HG02981 (cell line): ENCODE results near the gene OR10C1.

Source experiments
- ATAC-seq: cut with Tn5 transposase; IDR thresholded peaks from one replicate; pipeline ENCODE4 v1.9.1; 2021; ENCODE audit warnings: mild to moderate bottlenecking, moderate library complexity; ENCODE audit not compliant: unreplicated experiment

Gene OR10C1

DNA sequence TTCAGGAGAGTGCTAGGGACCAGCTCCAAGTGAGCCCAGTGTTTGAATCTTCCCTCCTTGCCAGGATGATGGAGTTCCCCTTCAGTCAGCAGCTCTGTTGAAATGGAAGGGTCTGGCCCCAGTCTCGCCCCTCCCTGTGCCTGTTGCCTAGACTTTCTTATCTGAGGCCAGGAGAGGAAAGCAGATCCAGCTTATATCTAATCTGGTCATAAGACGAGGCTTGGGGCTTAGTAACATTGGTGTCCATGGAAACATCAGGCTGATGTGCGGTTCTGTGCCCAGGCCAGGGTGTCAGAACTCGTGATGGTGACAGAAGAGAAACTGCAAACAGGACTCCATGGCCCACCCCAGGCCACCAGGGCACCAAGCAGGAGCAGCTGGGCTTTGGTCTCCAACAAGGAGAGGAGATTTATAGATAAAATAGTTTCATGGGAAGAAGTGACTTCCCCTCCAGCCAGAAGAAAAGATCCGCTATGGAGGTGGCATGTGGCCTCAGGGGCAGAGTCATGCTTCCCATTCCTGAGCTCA is 38.9 kb downstream of the OR10C1 start:
- ATAC-seq, result no peak

DNA sequence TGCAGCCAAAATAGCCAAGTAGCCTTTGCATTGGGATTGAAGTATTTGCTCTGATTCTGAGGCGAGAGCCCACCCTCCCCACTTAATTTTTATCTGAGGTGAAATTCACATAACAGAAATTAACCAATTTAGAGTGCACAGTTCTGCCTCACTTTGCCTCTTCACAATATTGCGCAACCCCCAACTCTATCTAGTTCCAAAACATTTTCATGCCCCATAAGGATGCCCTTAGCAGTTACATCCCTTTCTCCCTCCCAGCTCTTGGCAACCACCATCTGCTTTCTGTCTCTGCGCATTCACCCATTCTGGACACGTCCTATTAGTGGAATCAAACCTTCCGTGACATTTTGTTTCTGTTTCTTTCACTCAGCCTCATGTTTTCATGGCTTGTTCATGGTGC is 39.6 kb downstream of the OR10C1 start:
- no peak for ATAC-seq

DNA sequence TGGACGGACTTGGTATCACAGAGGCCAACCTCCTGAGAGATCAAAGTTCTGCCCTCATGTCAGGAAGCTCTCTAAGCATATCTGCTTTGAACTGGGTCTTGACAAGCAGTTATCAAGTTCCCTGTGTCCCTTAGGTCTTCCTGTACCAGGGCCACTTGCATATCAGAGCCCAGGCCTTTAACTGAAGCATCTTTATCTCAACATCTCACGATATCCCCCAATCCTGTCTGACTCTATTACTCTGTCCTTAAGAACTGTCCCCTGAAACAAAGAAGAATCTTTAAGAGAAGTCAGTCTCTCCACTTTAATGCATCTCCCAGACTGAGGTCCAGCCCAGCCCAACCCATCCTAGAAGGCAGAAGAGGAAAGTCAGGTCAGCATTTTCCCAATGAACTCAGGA is 40.5 kb downstream of the OR10C1 start:
- no peak for ATAC-seq

GRCh38 chr6:29483186-29483585 is 44.1 kb downstream of the OR10C1 start:
- no peak for ATAC-seq

GRCh38 chr6:29483735-29484134 is 44.6 kb downstream of the OR10C1 start:
- no peak for ATAC-seq

- no peak for ATAC-seq
Observed at GRCh38 chr6:29486577-29486976, 47.5 kb downstream of the OR10C1 start.

GRCh38 chr6:29487131-29487530 is 48.0 kb downstream of the OR10C1 start:
- ATAC-seq, result no peak

GRCh38 chr6:29487660-29488059 is 48.6 kb downstream of the OR10C1 start, which contains the start of gene MAS1L:
TSS of gene MAS1L (minus strand) at chr6:29487956. CDS start at chr6:29487902, 54 bp downstream.
- ATAC-seq, result no peak

- no peak for ATAC-seq
Observed at GRCh38 chr6:29488874-29489273, 49.8 kb downstream of the OR10C1 start.

GRCh38 chr6:29489286-29489685 is 50.2 kb downstream of the OR10C1 start:
- ATAC-seq, result no peak

- no peak for ATAC-seq
Observed at GRCh38 chr6:29490055-29490454, 50.9 kb downstream of the OR10C1 start.

GRCh38 chr6:29490552-29490951 is 51.4 kb downstream of the OR10C1 start:
- ATAC-seq, result no peak
